Right lung (tissue), 5 donors: ENCODE measurements around the gene PYGB. TPM values are rescaled to one million over a fixed set of nuclear protein-coding genes. Genes with fewer than 3 reads are reported as not detected.
A peak's percentile ranks its signal among the peaks of the same experiment; 100 is the strongest.

Source experiments
- DNase-seq, 2 donors: peaks; one replicate each; pipeline ENCODE4 v3.0.0-alpha.2; 2013
- polyA plus RNA-seq, 5 donors: library from polyadenylated mRNA; unstranded; fragments of 120-200 nt; gene quantifications; one replicate each; pipeline versions ENCODE4 v1.2.1 to v1.2.3, GENCODE V29; 2013; ENCODE audit warnings: inconsistent platforms in 1 of 5, low replicate concordance in 1 of 5; ENCODE audit not compliant: insufficient read length in 5 of 5, insufficient read depth in 1 of 5

PYGB gene
- polyA plus RNA-seq, 5 donors = 33.7 to 55.9 (median 39.6) TPM

DNA sequence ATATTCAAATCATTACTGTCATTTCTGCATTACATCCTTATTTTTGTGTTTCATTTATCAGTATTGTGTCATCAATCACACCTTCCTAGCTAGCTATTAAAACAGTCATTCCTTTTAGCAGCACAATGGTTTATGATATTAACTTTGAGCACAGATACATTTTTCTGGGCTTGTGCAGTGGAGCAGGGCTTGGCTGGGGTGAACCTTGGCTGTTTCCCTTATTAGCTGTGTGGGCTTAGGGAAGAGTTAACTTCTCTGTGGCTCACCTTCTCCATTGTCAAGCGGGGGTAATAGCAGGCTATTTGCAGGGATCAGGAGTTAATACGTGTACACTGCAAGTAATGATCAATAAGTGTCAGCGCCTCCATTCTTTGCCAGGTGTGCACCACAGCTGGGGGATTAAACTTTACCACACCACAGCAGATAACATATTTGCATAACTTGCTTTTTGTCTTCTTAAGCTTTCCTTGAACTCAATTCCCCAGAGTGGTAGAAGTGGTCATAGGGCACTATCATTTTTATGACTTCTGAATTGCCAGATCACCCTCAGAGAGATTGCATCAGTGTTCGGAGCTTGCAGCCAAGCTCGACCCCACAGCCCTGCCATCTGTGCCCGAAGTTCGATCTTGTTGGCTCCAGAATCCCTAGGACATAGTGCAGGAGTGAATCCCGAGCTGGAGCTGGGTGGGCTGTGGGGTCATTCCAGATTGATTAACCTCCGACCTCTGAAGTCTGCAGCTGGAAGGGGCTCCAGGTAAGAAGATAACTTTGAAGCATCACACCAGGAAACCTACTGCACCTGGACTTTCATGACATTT lies 1.5 kb upstream of the PYGB start:
- DNase-seq = no peak

DNA sequence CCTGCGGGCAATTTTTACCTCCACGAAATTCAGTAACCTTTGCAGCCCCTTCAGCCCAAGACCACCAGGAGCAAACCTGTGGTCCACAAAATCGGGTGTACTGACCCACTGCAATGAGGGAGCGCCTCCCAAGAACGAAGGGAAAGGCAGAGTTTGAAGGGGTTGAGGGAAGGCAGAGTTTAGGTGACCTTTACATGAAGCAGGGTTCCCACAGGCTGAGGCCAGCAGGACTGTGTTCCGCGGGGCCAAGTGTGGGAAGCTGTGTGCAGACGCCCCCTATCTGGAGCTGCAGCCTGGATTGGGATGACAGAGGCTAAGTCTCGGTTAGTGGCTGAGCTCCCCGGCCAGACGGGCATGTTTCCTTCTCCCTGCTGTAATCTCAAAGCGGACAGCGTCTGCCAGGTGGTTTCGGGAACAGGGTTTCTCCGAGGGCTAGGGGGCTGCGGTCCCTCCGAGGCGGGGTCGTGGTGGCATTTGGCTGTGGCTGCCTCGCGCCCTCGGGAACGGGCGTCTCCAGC lies 826 bp upstream of the PYGB start:
- peak in 1 of 2 donors; percentile 27 for DNase-seq

DNA sequence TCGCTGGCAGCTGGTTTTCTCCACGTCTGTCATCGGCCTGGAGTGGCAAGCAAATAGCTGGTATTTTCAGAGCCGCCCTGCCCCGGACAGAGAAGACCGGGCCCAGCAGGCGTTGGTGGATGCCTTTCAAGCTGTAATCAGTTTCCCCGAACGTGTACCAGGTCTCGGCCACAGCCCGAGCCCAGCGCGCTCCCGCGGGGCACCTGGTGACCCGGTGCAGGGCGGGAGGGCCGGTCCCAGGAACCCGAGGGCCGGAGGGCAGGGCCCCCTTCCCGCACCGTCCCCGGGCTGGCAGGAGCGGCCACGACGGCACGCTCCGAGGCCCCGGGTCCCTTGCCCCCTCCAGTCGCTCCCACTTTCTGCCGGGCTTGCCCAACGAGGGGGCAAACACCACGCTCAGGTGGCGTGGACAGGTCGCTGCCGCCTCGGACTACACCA lies 348 bp upstream of the PYGB start:
- DNase-seq = peak; percentile 38 to 51

DNA sequence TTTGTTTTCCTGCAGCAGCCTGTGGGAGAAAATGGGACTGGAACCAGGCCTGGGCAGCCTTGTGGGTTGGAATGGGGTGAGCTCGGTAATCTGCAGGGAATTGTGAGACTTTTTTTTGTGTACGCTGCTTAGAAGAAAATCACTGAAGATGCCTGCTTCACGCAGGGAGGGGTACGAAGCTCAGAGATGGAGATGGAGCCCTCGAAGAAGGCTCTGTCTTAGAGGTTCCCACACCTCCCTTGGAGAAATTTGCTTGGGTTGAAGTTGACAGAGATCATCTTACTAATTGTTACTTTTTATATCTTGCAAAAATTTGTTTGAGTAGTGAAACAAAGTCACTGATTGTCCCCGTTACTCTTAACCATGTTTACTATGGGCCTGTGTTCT lies 894 bp downstream of the PYGB start:
- DNase-seq = no peak

DNA sequence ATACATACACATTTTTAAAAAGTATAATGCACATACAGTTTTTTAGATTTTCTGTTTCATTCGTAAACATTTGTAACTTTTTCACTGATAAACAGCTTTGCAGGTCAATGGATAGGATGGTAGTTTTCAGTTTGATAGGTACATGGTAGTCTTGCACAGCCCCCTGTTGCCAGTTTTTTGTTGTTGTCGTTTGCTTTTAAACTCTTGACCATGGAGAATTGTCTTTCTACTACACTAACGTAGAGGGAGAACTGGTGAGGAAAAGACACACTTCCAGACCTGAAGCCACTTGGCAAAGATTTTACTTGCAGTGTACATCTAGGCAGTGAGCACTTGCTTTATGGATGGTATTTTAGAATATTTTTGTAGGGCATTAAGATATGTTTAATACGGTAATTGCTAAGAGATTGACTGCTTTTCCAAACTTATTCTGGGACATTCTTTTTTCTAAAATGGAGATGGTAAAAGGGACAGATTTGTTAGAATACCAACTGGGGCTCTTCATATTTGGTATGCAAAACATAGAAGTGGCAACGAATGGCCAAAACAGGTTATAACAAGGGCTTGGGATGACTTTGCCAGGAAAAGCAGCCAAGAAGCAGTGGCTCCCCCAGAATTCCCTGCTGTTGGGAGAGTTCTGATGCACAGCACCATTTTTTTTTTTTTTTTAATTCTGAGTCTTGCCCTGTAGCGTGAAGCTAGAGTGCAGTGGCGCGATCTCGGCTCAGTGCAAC lies 1.5 kb downstream of the PYGB start:
- no peak for DNase-seq

DNA sequence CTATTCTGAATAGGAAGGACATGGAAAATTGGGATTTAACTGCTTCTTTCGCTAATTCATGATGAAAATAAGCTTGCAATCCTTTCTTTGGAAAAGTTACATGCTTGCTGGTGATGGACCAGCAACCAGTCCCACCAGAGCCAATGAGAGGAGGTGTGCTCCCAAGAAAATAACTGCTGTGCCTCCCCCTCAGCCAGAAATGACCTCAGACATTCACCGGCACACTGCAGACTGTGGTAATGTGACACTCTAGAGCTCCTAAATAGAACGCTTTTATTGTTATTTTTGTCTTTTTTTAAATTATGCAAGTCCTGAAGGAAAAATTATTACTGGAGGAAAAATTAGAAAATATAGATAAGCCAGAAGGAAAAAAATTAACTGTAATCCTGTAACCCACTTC lies 2.6 kb downstream of the PYGB start:
- no peak for DNase-seq

DNA sequence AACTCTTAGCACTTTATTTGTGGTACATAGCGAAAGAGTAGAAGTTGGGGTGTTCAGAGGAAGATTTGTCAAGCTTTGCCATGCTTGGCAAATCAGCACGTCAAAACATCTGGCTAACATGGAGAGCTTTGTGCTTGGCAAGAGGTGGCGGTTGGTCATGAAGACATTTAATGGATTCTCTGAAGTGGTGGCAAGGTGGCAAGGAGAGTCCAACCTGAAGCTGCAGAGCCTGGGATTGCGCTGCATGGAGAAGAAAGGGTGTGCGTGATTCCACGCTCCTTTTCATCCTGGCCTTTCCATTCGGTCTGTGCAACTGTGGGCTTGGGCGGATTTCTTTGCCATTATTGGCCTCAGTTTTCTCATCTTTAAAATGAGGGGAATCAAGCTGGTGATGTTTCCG lies 3.1 kb downstream of the PYGB start:
- no peak for DNase-seq

DNA sequence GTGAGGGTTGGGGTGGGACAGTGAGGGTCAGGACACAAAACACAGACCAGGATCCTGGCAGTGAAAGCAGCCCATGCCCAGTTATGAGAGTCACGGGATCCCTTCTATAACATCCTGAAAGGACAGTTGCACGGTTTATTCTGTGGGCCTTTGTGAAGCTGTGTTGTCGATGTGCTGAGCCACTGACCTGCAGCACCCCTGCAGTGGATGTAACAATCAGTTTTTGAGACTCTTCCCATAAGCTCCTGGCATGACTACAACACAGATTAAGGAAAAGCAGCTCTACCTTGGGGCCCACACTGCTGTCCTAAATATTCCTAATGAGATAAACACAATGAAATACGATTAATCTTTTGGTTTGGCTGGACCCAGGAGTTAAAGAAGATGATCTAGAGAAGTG lies 3.7 kb downstream of the PYGB start:
- DNase-seq = no peak

DNA sequence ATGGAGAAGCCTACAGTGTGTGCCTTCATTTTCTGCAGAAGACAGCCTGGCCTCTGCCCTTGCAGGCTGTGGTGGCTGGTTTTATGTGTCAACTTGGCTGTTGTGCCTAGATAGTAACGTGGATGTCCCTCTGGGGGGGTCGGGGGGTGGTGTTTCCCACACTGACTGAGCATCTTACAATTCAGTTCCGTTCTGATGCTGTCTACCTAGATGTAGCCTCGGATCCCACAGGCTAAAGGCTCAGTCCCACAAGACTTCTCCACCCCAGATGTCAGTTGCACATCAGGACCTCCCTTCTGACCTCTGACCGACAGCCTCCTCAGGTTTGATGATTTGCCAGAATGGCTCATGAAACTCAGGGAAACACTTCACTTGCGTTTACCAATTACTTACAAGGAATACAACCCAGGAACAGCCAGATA lies 4.4 kb downstream of the PYGB start:
- DNase-seq = no peak

DNA sequence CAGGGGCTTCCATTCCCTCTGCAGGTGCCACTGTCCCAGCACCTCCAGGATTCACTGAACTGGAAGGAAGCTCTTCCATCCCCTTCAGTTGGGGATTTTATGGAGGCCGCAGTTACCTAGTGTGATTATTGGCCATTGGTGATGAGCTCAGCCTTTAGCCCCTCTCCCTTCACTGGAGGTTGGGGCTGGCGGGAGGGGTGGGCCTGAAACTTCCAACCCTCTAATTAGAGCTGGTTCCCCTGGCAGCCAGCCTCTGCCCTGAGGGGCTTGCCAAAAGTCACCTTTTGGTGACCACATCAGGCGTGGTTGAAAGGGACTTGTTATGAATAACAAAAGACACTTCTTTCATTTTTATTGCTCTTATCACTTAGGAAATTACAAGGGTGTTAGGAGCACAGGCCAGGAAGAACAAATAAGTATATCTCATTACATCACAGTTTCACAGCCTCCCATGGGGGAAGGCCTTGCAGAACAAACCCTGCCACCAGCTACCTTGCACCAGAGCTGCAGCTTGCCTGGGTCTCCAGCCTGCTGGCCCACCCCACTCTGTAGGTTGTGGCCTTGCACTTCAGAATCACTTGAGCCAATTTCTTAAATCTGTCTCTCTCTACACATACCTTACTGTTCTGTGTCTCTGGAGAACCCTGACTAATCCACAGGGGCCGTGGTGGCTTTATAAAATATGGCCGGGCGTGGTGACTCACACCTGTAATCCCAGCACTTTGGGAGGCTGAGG lies 5.0 kb downstream of the PYGB start:
- DNase-seq = no peak

DNA sequence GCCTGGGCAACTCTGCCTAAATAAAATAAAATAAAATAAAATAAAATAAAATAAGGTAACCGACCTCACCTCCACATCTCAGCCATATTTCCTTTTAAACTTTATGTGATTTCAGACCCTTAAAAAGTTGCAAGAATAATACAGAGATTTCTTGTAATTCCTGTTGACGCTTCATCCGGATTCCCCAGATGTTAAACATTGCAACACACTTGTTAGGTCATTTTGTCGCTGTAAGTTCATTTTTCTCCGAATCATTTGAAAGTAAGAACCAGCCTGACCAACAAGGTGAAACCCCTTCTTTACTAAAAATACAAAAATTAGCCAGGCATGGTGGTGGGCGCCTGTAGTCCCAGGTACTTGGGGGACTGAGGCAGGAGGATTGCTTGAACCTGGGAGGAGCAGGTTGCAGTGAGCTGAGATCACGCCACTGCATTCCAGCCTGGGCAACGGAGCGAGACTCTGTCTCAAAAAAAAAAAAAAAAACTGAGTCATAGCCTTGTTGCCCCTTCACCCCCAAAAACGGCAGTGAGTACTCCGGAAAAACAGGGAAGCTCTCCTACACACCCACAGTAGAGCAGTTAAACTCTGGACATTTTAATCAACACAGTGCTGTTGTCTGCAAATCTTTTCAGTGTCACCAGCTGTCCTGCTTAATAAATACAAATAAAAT lies 5.9 kb downstream of the PYGB start:
- no peak for DNase-seq

DNA sequence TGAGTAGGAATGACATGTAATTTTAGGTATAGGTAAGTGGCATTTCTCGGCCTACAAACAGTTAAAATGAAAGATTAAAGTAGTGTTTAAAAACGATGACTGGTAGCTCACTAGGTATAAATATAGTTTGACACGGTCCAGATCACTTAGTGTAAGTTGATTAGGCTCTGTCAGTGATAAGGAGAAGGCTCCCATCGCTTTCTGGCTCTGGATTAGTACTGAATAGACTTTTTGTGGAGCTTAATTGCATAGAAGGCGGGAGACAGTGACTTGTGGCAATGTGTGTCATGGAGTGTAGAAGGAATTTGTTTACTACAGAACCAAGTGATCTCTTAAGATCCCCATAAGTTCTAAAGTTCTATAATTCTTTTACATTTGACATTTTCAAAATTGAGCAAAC lies 6.7 kb downstream of the PYGB start:
- no peak for DNase-seq

DNA sequence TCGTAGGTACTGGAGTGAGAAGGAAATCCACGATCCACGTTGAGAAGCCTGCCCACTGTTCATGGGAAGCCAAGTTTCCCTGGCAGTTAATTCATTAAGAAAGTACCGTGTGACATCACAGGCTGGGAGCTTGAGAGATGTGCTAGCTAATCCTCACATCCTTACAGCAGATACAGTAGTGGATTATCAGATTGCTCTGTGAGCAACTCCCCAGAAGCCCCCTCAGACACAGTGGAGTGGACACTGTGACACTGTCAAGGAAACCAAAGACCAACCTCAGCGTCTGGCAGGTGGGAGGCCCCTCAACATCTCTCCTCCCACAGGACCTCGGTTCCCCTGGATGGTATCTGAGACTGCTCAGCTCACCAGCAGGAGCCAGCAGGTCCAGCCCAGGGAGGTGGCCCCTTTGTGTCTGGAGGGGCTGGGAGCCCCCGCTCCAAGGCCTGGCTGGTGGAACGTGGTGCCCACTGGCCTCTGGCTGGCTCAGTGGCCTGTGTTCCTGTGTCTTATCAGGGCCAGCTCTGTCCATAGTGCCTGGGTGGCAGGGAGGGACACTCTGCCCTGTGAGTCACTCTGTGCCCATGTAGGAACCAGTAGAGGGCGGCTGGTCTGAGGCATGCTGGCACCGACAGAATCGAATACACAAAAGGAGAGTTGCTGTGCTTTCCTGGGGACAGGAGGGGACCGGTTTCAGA lies 7.2 kb downstream of the PYGB start:
- DNase-seq = no peak

DNA sequence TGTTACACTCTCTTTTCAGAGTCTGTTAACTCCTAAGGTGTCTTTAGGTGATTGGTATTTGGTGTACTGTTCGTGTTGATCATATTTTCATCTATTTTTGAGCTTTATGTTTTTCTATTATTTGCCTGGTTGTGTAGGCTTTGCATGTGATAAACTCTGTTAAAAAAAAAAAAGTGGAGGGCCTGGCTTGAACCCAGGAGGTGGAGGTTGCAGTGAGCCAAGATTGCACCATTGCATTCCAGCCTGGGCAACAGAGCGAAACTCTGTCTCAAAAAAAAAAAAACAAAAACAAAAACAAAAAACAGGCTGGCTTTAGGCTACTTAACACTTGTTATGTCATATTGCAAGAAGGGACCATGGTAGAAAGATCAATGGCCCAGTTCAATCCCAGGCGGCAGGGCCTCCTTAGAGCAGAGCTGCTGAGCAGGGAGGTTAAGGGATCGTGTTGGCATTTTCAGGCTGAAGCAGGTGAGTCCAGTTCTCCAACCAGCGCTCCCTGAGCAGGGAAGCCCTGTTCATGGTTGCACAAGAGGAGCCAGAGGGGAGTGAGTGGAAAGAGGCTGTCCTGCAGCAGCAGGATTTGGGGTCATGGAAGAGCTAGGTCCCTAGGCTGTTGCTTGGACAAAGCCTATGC lies 8.5 kb downstream of the PYGB start:
- DNase-seq = no peak

DNA sequence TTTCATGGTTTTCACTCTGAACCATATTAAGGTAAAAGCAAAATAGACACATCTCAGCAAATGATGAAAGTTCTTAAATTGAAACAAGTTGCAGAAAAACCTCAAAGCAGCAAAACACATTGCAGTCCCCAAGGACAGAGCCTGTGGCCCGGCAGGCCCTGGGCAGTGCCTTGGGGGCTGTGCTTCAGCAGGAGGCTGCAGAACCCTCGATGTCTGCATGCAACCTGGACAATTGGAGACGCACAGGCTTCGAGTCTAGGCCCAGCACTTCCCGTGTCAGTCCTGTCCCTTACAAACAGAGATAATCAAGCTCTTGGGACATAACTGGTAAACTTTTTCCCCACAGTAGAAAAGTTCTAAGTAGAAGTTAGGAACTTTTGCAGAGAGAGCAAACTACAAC lies 9.2 kb downstream of the PYGB start:
- no peak for DNase-seq

DNA sequence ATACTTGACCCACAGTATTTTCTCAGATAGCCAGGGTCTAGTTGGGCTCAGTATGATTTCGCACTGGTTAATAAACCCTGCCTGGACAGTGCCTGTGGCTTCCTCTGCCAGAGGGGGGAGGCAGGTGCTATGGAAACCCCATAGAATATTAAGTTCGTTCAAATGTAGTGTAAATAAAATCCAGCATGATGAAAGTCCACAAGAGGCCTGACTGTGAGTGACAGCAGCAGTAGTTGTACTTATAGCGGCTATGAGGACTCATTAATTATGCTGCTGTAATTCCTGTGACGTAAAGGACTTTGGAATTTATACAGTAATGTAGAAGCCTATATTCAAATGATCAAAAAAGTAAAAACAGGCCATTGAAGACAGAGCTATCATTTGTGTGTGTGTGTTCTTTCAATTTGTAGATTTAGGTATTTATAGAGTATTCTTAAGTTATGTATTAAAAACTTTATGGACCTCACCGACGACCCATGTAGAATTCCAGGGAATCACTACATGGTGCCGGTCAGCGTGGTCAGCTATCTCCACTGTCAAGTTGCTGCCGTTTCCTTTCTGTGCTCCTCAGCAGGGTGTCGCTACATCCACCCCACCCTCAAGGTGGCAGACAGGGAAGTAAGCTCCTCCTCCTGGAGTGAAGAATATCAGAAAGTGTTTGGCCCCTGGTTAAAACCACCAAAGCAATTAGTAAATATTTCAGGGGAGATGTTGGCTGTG lies 10.0 kb downstream of the PYGB start:
- DNase-seq = no peak

DNA sequence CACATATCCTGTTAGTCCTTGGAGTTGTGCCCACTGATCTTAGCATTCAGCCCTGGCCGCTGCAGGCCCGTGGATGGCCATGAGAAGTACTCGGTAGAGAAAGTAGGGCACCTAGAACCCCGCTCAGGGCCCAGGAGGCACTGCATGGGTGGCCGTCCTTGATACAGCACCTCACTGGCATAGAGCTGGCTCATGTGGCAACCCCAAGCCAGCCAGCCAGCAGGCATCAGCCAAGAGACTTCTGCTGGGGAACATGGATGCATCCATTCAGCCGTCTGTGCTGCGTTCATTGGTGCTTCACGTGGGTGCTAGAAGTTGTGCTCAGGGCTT lies 10.6 kb downstream of the PYGB start:
- DNase-seq = no peak

DNA sequence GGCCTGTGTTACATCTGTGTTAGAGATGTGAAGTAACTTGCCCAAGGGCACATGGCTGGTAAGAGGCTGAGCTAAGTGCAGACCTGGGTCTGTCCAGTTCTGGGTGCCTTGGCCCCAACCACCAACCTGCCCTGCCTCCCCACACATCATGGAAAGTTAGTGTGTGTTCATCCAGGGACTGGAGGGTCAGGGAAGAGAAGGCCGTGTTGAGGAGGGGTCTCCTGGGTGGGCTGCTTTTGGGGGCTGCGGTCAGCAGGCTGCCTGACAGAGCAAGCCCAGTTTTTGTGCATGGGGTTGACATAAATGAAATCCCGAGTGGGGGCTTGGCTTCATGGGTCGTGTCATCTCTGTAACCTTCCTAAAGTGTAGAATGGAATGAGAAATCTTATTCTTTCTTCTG lies 10.9 kb downstream of the PYGB start:
- DNase-seq = no peak

DNA sequence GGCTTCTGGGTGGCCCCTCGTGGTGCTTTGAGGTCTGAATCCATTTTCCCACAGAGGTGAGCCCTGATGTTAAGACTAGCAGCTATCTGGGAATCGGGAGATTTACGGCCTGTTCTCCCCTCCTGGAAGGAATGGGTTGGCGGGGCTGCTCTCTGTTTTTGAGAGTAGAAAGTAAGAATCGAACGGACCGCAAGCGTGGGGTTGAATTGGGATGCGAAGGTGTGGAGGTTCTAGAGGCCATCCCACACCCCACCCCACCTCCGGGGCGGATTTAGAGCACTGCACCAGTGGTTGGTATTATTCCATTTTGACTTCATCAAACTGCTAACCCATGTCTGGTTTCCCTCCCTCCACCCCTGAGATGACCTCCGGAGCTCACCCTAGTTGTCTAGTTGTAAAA lies 11.5 kb downstream of the PYGB start:
- DNase-seq = no peak

DNA sequence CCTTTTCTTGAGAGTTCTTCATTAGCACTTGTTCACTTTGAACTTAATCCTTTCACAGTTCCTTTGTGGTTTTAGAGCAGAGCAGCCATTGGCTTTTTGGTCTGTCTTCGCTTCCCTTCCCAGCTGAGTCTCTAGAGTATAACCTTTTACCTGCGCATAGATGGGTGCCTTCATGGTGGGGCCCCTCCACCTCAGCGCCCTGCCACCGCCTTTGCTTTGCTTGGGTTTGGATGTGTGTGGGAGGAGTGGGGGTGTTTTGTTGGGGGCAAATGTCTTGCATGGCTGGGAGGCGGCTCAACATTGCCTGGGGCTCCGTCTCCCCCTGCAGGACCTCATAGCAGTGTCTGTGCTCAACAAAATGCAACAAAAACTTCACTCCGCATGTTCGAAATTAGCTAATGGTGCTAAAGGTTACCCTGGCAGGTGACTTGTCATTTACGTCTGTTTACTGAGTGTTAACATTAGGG lies 11.9 kb downstream of the PYGB start:
- DNase-seq = no peak
